ENCODE data around the gene ARMH3.

Gene ARMH3

DNA sequence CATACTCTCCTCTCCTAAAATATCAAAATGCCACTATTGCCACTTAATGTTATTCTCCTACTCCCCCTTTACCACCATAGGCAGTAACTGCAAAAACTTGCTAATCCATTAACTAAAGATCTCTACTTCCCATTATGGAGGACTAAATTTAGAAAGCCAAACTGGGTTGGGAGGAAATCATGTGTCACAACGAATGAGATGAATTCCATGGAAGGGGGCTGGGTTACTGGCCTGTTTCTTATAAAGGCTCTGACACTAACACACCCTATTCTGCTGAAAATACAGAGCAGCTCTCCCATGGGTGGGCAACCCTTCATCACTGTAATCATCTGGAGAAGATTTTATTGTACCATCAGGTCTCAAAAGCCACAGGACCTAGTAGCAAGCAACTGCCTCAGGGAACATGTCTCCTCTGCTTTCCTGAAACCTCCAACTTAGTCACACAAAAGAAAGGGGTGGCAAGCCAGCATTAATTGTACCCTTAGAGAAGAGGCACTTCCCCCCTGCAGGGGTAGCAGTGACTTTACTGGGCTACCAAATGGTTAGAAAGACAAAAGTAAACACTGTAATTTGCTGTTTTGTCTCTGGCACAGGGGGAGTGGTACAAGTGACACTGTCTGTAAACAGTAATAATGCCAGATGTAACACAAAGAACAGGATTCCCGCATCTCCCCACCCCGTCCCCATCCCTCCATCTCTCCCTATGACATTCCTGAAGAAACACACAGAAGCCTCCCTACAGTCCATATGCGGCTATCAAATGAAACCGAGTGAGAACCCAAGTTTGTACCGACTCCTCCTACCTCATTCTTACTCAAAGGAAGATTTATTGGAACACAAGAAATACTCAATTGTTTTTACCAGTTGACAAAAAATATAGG, 81.6 kb downstream of the ARMH3 start:
- no peak for DNase-seq

GRCh38 chr10:101972761-101973160, 83.2 kb downstream of the ARMH3 start:
- DNase-seq, result no peak

- DNase-seq, result no peak
Observed at GRCh38 chr10:101969412-101969922, 86.5 kb downstream of the ARMH3 start.

DNA sequence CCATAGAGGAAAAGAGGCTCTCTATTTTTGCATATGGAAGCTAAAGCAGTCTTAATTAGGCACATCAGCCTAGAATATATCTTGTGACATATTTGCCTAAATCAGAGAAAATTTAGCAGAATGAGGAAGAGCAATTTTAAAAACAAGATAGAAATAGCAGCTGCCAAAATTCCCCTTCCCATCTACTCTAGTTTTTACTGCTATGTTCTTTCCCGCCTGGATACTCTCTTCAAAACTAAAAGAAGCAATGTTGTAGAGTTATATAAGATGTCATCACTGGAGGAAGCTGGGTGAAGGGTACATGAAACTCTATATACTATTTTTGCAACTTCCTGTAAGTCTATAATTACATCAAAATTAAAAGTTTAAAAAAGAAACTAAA, 87.0 kb downstream of the ARMH3 start:
- no peak for DNase-seq

GRCh38 chr10:101968286-101968939, 87.6 kb downstream of the ARMH3 start:
- no peak for DNase-seq

DNA sequence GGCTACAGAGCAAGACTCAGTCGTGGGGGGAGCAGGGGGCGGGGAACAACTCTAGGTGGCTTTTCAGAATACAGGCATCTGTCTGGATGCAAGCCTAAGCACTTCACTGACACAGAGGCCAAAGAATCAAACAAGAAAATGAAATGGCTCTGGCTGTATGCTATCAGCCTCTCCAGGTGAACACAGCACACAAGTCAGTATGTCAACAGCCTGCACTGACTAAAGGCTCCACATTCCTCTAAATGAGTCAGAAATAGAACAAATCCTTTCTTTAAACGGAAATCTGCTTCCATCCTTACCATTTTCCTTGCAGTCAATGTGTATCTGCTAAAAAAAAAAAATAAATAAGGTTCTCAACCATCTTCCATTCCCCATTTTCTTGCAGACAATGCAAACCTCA, 88.3 kb downstream of the ARMH3 start:
- no peak for DNase-seq

DNA sequence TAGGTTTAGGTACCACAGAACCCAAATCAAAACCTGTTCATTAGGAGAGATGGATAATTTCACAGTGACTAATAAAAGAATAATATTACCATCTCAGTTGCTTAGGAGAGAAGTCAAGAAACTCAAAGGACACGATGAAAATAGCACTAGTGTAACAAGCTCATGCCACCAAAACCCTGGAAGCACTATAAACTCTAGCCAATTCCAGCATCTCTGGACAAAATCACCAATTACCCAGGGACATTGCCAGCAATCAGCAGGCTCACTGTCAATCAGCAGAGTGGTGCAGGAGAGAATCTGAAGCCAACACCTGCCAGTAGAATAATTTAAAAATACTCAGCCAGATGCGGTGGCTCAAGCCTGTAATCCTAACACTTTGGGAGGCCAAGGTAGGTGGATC, 88.9 kb downstream of the ARMH3 start:
- no peak for DNase-seq

GRCh38 chr10:101965075-101965765, 90.8 kb downstream of the ARMH3 start:
- DNase-seq, result no peak

- DNase-seq, result no peak
Observed at GRCh38 chr10:101961591-101962498, 94.1 kb downstream of the ARMH3 start.

DNA sequence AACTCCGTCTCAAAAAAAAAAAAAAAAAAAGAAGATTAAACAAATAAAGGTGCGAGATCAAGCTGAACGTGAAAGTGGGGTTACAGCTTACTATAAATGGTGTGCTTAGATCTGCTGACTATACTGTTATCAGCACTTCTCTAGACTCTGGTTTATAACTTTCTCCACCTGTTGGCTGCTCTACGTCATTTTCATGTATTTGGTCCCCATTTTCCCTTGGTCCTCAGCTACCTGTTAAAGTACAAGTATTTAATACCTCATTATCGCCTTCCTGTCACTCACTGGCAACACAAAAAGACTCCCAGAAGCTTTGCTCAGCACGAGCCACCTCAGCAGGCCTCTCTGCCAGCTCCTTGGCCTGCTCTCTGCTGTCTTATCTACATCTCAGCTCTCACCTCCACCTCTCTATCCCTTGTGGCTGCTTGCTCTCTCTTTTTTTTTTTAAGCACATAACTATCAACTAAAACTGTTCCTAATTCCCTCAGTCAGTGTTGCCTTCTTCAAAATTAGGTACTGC, 95.0 kb downstream of the ARMH3 start:
- no peak for DNase-seq

GRCh38 chr10:101959346-101959916, 96.5 kb downstream of the ARMH3 start:
- no peak for DNase-seq

- no peak for DNase-seq
Observed at GRCh38 chr10:101958691-101959090, 97.3 kb downstream of the ARMH3 start.

DNA sequence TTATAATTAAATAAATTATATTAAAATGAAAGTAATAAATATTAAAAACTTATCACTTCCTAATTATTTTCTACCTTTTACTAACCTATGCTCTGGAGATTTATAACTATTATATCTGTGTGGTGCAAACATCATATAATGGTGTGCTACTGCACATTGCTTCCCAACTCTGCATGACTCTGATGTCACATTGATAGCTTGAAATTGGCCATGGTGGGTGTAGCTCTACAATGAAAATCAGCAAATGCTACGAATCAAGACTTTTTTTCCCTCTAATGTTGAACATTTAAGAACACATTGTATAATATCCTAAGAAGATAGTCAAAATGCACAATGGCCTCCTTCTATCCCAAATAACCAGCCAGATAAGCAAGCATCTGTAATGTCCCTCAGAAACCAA, 99.1 kb downstream of the ARMH3 start:
- DNase-seq, result no peak

DNA sequence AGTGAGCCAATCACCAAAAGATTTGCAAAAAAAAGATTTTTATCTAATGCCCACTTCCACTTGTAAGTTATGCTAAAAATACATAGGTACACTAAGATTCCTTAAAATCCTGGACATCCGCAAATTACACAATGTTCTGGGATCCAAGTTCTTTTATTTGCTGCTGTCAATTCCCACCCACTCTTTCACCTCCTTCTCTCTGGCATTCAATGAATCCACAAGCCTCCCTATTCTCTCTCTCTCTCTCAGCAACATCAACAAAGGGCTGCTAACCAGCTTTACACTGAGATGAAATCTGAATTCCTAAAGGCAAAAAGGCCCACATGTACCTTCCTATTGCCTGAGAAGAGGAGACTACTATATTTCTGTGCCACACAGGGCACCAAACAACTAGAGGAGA, 99.9 kb downstream of the ARMH3 start:
- DNase-seq, result no peak

- DNase-seq, result no peak
Observed at GRCh38 chr10:101952191-101952590, 103.8 kb downstream of the ARMH3 start.

GRCh38 chr10:101950213-101950612, 105.8 kb downstream of the ARMH3 start:
- DNase-seq, result no peak

DNA sequence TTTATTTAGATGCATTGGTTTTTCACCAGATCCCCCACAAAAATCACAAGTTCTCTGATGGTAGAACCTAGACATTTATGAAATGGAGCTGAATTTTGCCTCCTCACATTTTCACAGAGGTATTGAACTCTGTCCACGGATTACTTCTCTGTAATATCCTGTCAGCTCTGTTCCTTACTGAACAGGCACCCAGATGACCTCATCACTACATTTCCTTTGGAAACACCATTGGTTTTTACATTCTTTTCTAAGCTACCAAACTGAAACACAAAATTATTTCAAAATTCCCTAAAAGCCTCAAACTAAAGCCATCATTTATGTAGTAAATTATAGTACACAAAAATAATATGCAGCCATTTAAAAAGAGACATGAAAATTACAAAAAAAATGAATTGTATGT, 114.1 kb downstream of the ARMH3 start:
- DNase-seq, result no peak

GRCh38 chr10:101940916-101941315, 115.1 kb downstream of the ARMH3 start:
- DNase-seq, result no peak

- no peak for DNase-seq
Observed at GRCh38 chr10:101939729-101940128, 116.2 kb downstream of the ARMH3 start.

DNA sequence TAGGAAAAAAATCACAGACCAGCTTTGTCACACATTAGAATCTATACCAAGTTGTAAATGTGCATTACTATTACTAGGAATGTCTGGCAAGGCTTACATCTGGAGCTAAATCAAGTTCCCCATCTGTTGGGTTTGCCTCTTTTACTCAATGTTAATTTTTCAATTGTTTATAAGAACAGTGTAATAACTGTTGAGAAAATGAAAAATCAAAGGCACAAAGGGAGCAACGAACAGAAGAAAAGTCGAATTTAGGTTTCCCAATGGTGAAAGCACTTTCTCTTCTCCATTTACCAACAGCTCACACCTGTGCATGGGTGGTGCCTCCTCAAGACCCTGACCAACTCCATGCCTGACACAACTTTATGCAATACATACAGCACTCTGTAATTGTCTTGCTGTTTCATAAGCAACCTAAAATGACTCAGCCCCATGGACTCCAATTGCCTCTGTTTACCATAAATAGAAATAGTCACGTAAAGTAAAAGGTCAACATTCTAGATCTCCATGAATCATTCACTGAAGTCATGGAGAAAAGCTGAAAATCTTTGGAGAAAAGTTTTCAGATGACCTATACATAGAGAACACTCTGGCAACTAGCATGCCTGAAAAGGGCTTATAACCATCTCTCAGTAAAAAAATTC, 116.8 kb downstream of the ARMH3 start:
- DNase-seq, result no peak

DNA sequence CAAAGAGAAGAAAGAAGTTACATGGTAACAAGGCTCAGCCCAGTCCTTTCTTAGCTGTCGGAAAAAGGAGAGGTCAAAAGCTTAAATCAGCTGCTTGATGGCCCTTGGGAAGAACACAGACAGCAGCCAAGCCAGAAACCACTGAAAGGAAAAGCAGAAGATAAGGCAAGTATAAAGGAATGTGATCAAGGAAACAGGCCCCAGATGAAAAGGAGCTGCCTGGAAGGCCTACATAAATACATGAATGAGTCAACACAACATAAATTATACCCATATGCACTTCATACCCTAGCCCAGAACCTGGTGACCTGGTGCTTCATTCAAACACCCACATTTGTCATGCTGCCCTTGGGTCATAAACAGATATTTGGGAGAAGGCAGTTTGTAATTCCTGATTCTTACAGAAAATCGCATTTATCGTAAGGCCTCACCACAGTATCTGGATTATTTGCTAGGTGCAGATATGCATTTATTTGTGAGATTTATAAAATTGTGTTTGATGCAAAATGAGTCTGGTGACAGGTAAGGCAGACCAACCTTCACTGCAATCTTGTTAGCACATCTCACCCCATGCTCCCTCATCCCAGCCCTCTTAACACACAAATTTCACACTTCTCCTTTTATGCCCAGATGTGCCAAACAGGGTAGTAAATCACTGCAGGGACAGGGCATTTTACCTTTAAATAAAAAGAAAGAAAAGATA, 117.5 kb downstream of the ARMH3 start:
- DNase-seq, result no peak

Data from CD4-positive, alpha-beta T cell treated with Interleukin-12 subunit alpha and Interleukin-12 subunit beta, for 1 hour (primary cell).